Activated naive CD8-positive, alpha-beta T cell treated with anti-CD3 and anti-CD28 coated beads, Interleukin-2, amount 50 U/mL, for 16 hours (primary cell): Measurements from ENCODE around the gene TRIM50.
"Not testable (repeated sequence)": the region's sequence is repeated elsewhere in the genome, so short reads cannot be mapped to it uniquely, and the experiment has no call there.

Experiments
- DNase-seq: peaks from one replicate; pipeline ENCODE4 v3.0.0-alpha.2; 2020; ENCODE audit warnings: low read depth, low spot score

Gene TRIM50

GRCh38 chr7:73350306-73351068 is 22.6 kb upstream of the TRIM50 start:
- no peak for DNase-seq

DNA sequence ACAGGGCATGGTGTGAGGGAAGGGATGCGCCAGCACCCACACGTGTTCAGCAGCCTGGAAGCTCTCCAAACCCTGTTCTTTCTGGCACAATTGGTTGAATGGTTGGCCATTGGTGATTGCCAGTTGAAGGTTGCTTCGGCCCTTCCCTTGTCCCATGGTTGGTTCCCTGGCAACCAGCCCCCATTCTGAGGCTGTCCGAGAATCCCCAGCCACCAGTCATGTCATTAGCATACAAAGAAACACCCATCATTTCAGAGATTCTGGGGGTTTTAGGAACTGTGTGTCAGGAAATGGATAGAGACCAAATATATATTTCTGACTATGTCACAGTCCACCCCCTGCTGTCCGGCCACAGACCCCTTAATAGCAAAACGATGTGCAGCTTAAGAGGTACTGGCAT is 21.9 kb upstream of the TRIM50 start:
- DNase-seq: no peak

DNA sequence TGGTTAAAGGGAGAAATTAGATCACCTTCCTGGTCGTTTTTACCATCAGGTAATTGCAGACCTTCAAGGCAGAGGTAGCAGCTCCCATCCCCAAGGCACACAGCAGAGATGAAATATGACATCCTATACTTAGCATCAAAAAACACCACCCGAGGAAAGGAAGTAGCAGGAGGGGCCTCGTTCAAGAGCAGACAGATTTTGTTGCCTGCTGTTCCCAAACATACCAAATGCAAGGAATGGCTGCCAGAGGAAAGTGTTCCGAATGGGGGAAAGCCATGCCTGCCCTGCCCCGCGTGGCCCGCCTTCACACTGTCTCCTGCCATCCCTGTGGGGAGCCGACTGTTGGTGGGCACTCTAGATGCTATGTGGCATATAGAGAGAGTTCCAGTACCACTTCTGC is 18.1 kb upstream of the TRIM50 start:
- DNase-seq: no peak

GRCh38 chr7:73345538-73345937 is 17.7 kb upstream of the TRIM50 start:
- DNase-seq: no peak

- no peak for DNase-seq
These were observed 15.9 kb upstream of the TRIM50 start for GRCh38 chr7:73343671-73344380.

GRCh38 chr7:73342645-73343044 is 14.8 kb upstream of the TRIM50 start:
- no peak for DNase-seq

DNA sequence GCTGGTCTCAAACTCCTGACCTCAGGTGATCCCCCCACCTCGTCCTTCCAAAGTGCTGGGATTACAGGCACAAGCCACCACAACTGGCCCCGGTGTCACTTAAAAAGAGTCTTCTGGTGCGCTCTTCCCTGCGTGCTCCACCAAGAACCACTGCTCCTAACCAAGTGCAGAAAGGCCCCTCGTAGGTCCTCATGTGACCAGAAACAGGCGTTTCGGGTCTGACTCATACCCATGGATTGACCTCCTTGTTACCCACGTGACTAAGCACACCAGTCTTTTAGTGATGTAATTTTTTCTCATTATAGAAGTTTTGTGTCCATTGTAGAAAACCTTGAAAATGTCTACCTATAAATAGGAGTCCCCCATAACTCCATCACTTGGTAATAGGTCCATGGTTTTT is 14.0 kb upstream of the TRIM50 start:
- DNase-seq: no peak

- no peak for DNase-seq
These were observed 12.6 kb upstream of the TRIM50 start for GRCh38 chr7:73340514-73340913.

- DNase-seq: no peak
These were observed 10.4 kb upstream of the TRIM50 start for GRCh38 chr7:73338321-73338720.

- no peak for DNase-seq
These were observed 4.6 kb upstream of the TRIM50 start for GRCh38 chr7:73332447-73332846.

DNA sequence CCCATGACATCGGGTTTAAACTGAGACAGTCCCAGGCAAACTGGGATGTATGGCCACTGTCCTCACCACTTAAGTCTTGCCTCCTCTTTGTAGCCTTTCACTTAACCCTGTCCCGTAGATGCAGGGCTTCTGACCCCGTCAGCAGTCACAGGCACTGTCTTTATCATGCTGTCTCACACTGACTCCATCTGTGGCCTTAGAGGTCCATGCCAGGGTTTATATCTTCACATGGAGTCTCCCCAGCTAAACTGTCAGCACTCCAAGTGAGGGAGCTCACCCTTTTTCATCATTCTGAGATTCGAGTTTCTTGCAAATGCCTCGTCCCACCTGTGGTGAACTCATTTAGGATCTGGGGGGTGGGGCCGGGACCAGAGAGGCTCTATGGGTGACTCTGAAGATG is 2.9 kb upstream of the TRIM50 start:
- DNase-seq: no peak

DNA sequence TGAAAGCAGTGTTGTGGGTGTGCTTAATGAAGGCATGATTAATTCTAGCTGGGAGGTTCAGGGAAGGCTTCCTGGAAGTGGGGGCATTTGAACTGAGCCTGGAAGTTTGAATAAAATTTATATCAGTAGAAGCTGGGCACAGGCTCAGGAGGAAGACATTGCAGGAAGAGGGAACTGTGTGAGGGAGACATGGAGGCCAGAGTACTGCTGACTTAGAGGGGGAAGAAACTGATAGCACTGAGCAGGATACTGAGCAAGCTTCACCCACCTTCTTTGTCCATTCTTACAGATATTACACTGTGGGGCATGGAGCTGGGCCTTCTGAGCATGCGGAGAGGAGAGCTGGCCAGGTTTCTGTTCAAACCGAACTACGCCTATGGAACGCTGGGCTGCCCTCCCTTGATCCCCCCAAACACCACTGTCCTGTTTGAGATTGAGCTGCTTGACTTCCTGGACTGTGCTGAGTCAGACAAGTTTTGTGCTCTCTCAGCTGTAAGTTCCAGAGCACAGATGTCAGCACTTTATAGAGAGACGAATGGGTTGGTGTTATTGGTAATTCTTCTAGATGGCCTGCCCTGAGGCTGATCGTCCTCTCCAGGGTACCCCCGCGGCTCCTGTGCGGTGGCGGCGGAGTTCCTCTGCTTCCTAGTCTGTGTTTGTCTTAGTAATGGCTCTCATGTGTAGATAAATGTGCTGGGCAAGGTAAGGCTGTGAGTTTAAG is 2.1 kb upstream of the TRIM50 start:
- no peak for DNase-seq

- no peak for DNase-seq
These were observed 814 bp upstream of the TRIM50 start for GRCh38 chr7:73328696-73329095.

DNA sequence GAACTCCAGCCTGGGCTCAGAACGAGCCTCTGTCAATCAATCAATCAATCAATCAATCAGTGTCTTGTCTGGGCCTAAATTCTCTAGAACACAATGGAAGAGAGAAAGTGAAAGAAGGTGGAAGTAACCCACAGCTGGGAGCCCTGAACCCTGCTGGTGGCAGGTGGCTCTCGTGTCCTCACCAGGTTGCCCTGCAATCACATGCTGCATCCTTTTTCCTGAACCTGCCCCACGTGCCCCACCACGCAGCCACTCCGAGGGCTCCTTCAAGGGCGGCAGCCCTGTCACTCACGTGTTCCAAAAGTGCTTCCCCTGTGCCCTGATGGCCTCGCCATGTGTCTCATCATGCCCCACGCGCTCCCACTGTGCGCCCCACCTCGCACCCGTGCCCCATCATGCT is 433 bp downstream of the TRIM50 start:
- DNase-seq: not testable (repeated sequence)

GRCh38 chr7:73325424-73325823 is 2.5 kb downstream of the TRIM50 start:
- DNase-seq: not testable (repeated sequence)

DNA sequence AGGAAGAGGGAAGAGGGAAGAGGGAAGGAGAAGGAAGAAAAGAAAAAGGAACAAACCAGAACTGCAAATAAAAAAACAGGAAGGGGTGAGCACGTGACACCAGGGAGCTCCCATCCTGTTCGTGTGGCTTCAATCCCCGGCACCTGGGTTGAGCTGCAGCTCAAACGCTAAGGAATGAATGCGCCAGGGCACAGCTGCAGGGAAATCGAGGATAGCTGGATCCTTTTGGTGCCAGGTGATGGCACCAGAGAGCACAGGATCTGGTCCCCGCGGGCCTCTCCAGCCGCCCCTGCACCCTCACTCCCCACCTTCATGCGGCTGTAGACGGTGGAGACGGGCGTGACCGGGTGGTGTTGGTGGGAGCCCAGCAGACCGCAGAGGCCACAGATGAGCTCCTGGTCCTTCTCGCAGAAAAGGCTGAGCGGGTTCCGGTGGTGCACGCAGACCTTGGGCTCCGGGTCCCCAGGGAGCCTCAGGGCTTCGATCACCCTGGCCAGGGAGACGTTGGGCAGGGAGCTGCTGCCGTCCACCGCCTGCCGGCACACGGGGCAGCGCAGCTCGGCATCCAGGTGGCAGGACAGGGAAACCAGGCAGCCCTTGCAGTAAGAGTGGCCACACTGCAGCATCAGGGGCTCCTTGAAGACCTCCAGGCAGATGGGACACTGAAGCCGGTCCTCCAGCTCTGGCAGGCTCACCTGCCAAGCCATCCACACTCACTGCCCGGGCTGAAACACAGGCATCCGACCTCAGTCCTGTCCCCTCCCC is 3.6 kb downstream of the TRIM50 start:
- not testable (repeated sequence) for DNase-seq

GRCh38 chr7:73323434-73324080 is 4.3 kb downstream of the TRIM50 start:
- DNase-seq: not testable (repeated sequence)

GRCh38 chr7:73320009-73320408 is 7.9 kb downstream of the TRIM50 start:
- DNase-seq: not testable (repeated sequence)

- not testable (repeated sequence) for DNase-seq
These were observed 8.3 kb downstream of the TRIM50 start for GRCh38 chr7:73319541-73319940.

DNA sequence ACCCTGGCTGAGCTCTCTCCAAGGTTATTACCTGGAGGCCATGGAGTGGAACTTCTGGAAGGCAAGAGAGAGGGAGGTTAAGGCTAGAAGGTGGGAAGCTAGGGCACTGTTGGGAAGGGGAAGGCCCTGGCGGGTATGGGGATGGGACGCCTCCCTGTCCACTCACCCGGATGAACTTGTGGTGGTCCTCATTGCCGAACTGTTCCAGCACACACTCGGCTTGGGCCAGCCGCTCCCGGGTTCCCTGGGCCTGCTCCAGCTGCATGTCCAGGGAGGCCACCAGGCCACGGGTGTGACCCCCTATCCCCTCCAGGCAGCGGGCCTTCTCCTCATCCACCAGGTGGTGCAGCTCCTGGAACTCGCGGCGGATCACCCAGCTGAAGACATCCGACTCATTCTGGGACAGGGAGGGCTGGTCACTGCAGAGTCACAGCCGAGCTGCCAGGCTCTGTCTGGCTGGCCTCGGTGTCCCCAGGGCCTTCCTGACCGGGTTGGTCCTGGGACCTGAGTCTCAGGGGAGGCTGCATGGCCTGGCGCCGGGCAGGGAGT is 9.2 kb downstream of the TRIM50 start:
- DNase-seq: not testable (repeated sequence)

DNA sequence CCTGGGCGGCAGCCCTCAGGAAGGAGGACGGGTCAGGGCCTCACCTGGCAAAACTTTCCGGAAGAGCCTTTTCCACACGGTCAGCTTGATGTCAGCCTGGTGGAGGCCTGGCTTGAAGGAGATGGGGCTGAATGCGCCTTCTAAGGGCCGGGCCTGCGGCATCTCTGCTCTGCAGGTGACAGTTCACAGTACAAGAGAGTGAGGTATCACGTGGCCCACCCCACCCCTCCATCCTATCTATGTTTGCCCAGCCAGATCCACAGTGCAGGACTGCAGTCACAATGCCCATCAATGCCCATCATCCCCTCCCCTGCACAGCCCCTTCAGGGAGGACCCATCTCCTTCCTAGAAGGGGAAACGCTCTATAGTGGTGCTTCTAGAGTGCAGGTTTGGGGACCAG is 11.4 kb downstream of the TRIM50 start:
- no peak for DNase-seq
